Measurements from ENCODE around the gene RRP1B. TPM values are rescaled to one million over a fixed set of nuclear protein-coding genes. Genes with fewer than 3 reads are reported as not detected.
"Not testable (repeated sequence)": the region's sequence is repeated elsewhere in the genome, so short reads cannot be mapped to it uniquely, and the experiment has no call there.

Gene RRP1B
- total and polyA plus RNA-seq, 11 donors = 3.6 to 16.1 (median 9.5) TPM

- intact Hi-C loops (cut with DNase I) = loop anchor here in 1 of 10 donors (5.0 kb wide), 1 partner anchor 32 kb away; no protein-coding TSS in a partner anchor
- H3K9me3 ChIP-seq = peaks cover 0 to 8% (median 2%) of the 10 kb centered on the region in 12 donors
- WGBS, 4 donors = 80 to 90% (median 87%) methylated on average over 5 of the region's 5 CpGs
- TF ChIP-seq CTCF (IDR thresholded peaks at IDR 0.05) = no peak
- TF ChIP-seq POLR2A (IDR thresholded peaks at IDR 0.05) = no peak
- ATAC-seq = no peak
- no peaks in the 10 kb centered on the region for H3K36me3 ChIP-seq
- H3K4me3 ChIP-seq = no peak overlapping the region
- H3K27me3 ChIP-seq = no peaks in the 10 kb centered on the region
- H3K4me1 ChIP-seq = peaks cover 0 to 10% (median 4%) of the 10 kb centered on the region in 12 donors
- H3K27ac ChIP-seq = no peak overlapping the region
- DNase-seq = no peak
These were observed 44.5 kb upstream of the RRP1B start for GRCh38 chr21:43614839-43615238.

DNA sequence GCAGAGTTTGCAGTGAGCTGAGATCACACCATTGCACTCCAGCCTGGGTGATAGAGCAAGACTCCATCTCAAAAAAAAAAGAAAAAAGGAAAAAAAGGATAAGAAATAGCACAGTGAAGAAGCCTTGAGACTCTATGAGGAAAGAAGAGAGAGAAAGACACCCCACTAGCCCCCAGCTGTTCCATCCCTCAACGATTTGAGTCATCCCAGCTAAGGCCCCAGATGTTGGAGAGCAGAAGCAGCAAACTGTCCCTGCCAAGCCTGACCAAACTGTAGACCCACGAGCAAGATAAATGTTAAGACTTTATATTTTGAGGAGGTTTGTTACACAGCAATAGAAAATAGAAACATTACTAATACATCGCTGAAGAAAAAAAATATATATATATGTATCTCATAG is 42.5 kb upstream of the RRP1B start:
- WGBS, 4 donors = 73 to 85% (median 77%) methylated on average over 3 of the region's 3 CpGs

GRCh38 chr21:43618940-43619339 is 40.4 kb upstream of the RRP1B start:
- ATAC-seq (no peak), DNase-seq (no peak)
- no peak for TF ChIP-seq CTCF (IDR thresholded peaks at IDR 0.05)
- no peak for TF ChIP-seq POLR2A (IDR thresholded peaks at IDR 0.05)
- 95 to 98% (median 97%) methylated on average over 4 of the region's 4 CpGs for WGBS, 4 donors
- Histone ChIP-seq H3K27ac (no peak overlapping the region), H3K36me3 (no peaks in the 10 kb centered on the region), H3K9me3 (peaks cover 0 to 25% (median 8%) of the 10 kb centered on the region in 12 donors), H3K27me3 (no peaks in the 10 kb centered on the region), H3K4me1 (peaks cover 0 to 2% (median 0%) of the 10 kb centered on the region in 12 donors), H3K4me3 (no peak overlapping the region)
- intact Hi-C loops (cut with DNase I) = no loop called here

More for the DNA sequence above, 42.5 kb upstream of the RRP1B start:
- H3K4me3 ChIP-seq; H3K4me1 ChIP-seq; DNase-seq; intact Hi-C loops (cut with DNase I); H3K36me3 ChIP-seq; H3K27me3 ChIP-seq; ATAC-seq; H3K27ac ChIP-seq: not testable (repeated sequence)
- peaks cover 0 to 25% (median 8%) of the 10 kb centered on the region in 12 donors for H3K9me3 ChIP-seq

GRCh38 chr21:43619344-43619743 is 40.0 kb upstream of the RRP1B start:
- H3K4me1 ChIP-seq = no peaks in the 10 kb centered on the region
- 93 to 96% (median 94%) methylated on average over 4 of the region's 4 CpGs for WGBS, 4 donors
- ATAC-seq = no peak
- H3K27ac ChIP-seq = no peak overlapping the region
- H3K36me3 ChIP-seq = no peaks in the 10 kb centered on the region
- no peak overlapping the region for H3K4me3 ChIP-seq
- TF ChIP-seq CTCF (IDR thresholded peaks at IDR 0.05) (no peak), POLR2A (IDR thresholded peaks at IDR 0.05) (no peak)
- no peak for DNase-seq
- intact Hi-C loops (cut with DNase I) = no loop called here
- no peaks in the 10 kb centered on the region for H3K27me3 ChIP-seq
- peaks cover 0 to 25% (median 8%) of the 10 kb centered on the region in 12 donors for H3K9me3 ChIP-seq

- intact Hi-C loops (cut with DNase I) = no loop called here
- 85 to 89% (median 87%) methylated on average over 4 of the region's 4 CpGs for whole genome bisulfite sequencing, 4 donors
- no peak overlapping the region for H3K4me3 ChIP-seq
- no peaks in the 10 kb centered on the region for H3K27me3 ChIP-seq
- no peak for TF ChIP-seq CTCF (IDR thresholded peaks at IDR 0.05)
- no peak for TF ChIP-seq POLR2A (IDR thresholded peaks at IDR 0.05)
- no peak overlapping the region for H3K27ac ChIP-seq
- DNase-seq = no peak
- H3K9me3 ChIP-seq = peaks cover 0 to 25% (median 8%) of the 10 kb centered on the region in 12 donors
- H3K36me3 ChIP-seq = no peaks in the 10 kb centered on the region
- ATAC-seq = no peak
- H3K4me1 ChIP-seq = no peaks in the 10 kb centered on the region
These were observed 39.5 kb upstream of the RRP1B start for GRCh38 chr21:43619856-43620255.
